ENCODE data around the gene KCNQ5.

The KCNQ5 gene

DNA sequence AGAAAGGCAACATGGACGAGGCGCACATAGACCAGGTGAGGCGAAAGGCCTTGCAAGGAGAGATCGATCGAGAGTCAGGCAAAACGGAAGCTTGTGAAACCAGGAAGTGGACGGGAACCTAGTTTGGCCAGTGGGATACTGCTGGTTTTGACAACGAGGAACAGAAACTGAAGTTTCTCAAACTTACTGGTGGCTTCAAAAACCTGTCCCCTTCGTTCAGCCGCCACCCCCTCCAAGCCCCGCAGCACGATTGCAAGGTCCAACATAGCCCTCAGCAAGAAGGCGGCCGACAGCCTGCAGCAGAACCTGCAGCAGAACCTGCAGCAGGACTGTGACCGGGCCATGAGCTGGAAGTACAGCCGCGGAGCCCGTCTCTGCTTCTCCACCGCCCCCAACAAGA is 365.4 kb downstream of the KCNQ5 start:
- no peak overlapping the region for H3K4me3 ChIP-seq (ENCODE audit: control insufficient read depth, low read depth, low read length)
- DNase-seq (ENCODE audit: low read depth) = no peak
- TF ChIP-seq CTCF (IDR thresholded peaks at IDR 0.05; ENCODE audit: control insufficient read depth, insufficient read depth, low read depth, low read length, missing control alignments) = no peak

DNA sequence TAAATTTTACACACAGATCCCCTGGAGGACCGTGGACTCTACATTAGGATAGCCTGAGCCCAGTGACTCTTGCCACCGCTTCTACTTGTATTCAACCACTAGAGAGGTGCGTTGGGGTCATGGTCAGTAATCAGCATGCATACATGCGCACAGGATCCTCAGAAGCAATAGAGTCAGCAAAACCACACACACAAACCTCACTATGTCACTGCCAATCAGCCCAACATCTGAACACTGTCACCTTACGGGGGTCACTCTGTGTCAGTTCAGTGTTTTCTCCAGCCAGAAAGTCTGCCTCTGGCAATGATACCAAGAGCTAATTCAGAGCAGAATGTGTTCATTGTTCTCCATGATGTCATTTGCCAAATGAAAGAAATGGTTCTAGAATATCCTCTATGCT is 378.1 kb downstream of the KCNQ5 start:
- no peak for TF ChIP-seq CTCF (IDR thresholded peaks at IDR 0.05; ENCODE audit: control insufficient read depth, insufficient read depth, low read depth, low read length, missing control alignments)
- DNase-seq (ENCODE audit: low read depth) = no peak
- H3K4me3 ChIP-seq (ENCODE audit: control insufficient read depth, low read depth, low read length) = no peak overlapping the region

DNA sequence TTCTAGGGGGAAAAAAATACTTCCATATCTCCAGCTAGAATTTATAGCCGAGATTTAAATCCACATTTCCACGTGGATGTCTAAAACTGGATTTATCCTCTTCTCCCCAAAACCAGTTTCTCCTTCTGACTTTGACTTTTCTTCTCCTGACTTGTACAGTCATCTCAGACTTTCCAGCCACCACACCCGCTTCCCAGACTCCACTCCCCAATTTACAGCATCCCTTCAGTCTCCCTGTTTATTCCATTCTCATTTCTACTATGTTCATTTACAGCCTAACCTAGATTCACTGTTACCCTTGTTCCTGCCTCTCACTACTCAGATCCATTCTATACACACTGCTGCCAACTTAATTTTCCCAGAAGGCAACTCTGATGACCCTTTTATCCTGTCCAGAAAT is 378.6 kb downstream of the KCNQ5 start:
- DNase-seq (ENCODE audit: low read depth) = no peak
- TF ChIP-seq CTCF (IDR thresholded peaks at IDR 0.05; ENCODE audit: control insufficient read depth, insufficient read depth, low read depth, low read length, missing control alignments) = no peak
- no peak overlapping the region for H3K4me3 ChIP-seq (ENCODE audit: control insufficient read depth, low read depth, low read length)

DNA sequence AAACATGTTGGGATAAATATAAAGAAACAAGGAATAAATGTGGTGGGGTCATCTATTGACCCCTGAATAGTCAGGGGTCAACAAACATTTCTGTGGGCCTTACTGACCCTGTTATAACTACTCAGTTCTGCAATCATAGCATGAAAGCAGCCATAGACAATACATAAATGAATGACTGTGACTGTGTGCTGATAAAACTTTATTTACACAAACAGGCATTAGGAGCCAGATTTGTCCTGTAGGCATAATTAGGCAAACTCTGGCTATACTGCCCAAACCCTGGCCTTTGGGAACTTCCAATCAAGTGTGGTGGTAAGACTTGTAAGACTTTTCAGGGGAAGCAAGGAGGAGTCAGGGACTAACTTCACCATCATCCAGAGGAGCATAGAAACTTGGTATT is 380.7 kb downstream of the KCNQ5 start:
- TF ChIP-seq CTCF (IDR thresholded peaks at IDR 0.05; ENCODE audit: control insufficient read depth, insufficient read depth, low read depth, low read length, missing control alignments) = no peak
- no peak overlapping the region for H3K4me3 ChIP-seq (ENCODE audit: control insufficient read depth, low read depth, low read length)
- no peak for DNase-seq (ENCODE audit: low read depth)

GRCh38 chr6:73003302-73003701 is 381.4 kb downstream of the KCNQ5 start:
- no peak overlapping the region for H3K4me3 ChIP-seq (ENCODE audit: control insufficient read depth, low read depth, low read length)
- no peak for DNase-seq (ENCODE audit: low read depth)
- TF ChIP-seq CTCF (IDR thresholded peaks at IDR 0.05; ENCODE audit: control insufficient read depth, insufficient read depth, low read depth, low read length, missing control alignments) = no peak

DNA sequence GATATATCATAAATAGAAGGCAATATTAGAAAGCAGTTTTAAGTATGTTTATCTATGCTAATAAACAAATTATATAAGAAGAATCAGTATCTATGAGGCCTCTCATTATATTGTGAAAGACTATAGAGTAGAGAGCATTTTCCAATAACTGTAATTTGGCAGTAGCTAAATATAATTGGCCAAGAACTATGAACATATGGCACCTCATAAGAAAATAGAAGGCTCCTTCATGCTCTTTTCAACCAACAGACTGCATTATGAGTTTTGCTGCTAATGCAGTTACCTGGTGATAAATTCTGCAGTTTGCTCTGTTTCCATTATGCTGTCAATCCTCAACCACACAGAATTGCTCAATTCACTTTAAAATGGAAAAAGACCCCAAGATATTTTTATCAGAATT is 382.4 kb downstream of the KCNQ5 start:
- H3K4me3 ChIP-seq (ENCODE audit: control insufficient read depth, low read depth, low read length) = no peak overlapping the region
- TF ChIP-seq CTCF (IDR thresholded peaks at IDR 0.05; ENCODE audit: control insufficient read depth, insufficient read depth, low read depth, low read length, missing control alignments) = no peak
- no peak for DNase-seq (ENCODE audit: low read depth)

DNA sequence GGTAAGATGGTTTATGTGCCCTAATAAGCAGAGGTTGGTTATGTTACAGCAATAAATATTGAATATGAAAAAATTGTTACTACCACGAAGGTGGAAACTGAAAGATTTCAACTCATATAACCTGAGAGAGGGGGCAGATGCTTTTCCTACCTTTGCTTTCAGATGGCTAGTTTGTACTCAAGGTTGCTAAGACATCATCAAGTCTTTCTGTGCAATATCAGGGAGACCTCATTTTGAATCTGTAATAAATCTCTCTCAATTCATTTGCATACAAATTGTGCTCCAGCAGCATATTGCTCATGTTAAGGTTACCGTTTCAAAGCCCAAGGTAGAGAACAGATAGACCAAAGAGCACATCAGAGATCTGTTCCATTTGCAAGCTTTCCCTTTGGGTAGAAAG is 383.0 kb downstream of the KCNQ5 start:
- no peak for TF ChIP-seq CTCF (IDR thresholded peaks at IDR 0.05; ENCODE audit: control insufficient read depth, insufficient read depth, low read depth, low read length, missing control alignments)
- no peak overlapping the region for H3K4me3 ChIP-seq (ENCODE audit: control insufficient read depth, low read depth, low read length)
- DNase-seq (ENCODE audit: low read depth) = no peak
